Ovary (tissue), 9 donors: Measurements from ENCODE around the gene METTL22. TPM values are rescaled to one million over a fixed set of nuclear protein-coding genes. Genes with fewer than 3 reads are reported as not detected.

Experiments
- DNase-seq, 5 donors: peaks; one replicate each; pipeline ENCODE4 v3.0.0-alpha.2; 2019 to 2020
- H3K27ac ChIP-seq, 2 donors: fragments of 200-600 bp; one replicate each; pipeline versions ENCODE4 v1.5.1 to v1.8.0; 2019 to 2022
- H3K27me3 ChIP-seq: fragments of 200-600 bp; one replicate; pipeline ENCODE4 v1.8.0; 2022
- H3K36me3 ChIP-seq: fragments of 200-600 bp; sonication (generic); one replicate; pipeline ENCODE4 v1.5.1; 2019
- H3K4me1 ChIP-seq: one replicate; pipeline ENCODE4 v1.8.1; 2013; ENCODE audit warnings: mild to moderate bottlenecking, moderate library complexity; ENCODE audit not compliant: insufficient read depth
- H3K4me3 ChIP-seq: fragments of 200-600 bp; sonication (generic); one replicate; pipeline ENCODE4 v1.5.1; 2017
- H3K9me3 ChIP-seq, 2 donors: fragments of 200-600 bp in 1 of 2; sonication (generic) in 1 of 2; one replicate each; pipeline versions ENCODE4 v1.5.1 to v1.8.1; 2013 to 2019; ENCODE audit warnings: mild to moderate bottlenecking in 1 of 2, moderate library complexity in 1 of 2
- EP300 ChIP-seq: sonication (generic); formaldehyde crosslinking; IDR thresholded peaks from one replicate; pipeline ENCODE4 v1.6.1; 2017; ENCODE audit warnings: antibody characterized with exemption
- POLR2A ChIP-seq: fragments of 450-650 bp; IDR thresholded peaks from one replicate; pipeline ENCODE4 v1.6.1; 2017; ENCODE audit warnings: antibody characterized with exemption, mild to moderate bottlenecking, moderate library complexity
- WGBS, 3 donors: extraction: QIAGEN DNeasy Blood & Tissue Kit in 1 of 3; methylation state at CpG; one replicate each; pipeline versions ENCODE4 v1.1.5 to v1.1.7; 2013 to 2017; 5-methylcytosine and 5-hydroxymethylcytosine counted together
- intact Hi-C, 4 donors: fragments of 100-400 bp; cut with DNase I; formaldehyde crosslinking; loops; one replicate each; pipeline versions ENCODE4 v1.11.0 to v1.15.1; 2022 to 2023
- polyA plus RNA-seq, 2 donors: library from polyadenylated mRNA; stranded (reverse); fragments of 200-250 nt in 1 of 2; fragments of 350-450 nt in 1 of 2; fragmentation: Illumina TruSeq in 1 of 2; extraction: RNeasy Lipid Tissue Mini Kit (QIAGEN cat#74804) in 1 of 2; gene quantifications; one replicate each; pipeline ENCODE4 v1.2.3, GENCODE V29; 2013 to 2014
- total RNA-seq, 7 donors: library from RNA; depleted of rRNA in 2 of 7; stranded (reverse); fragments of >200 nt in 2 of 7; fragmentation: NEBNext Ultra II Directional in 3 of 7; extraction: Animal tissue kit (Norgen Biotek cat#: 25700) in 3 of 7; gene quantifications; one replicate each; pipeline versions ENCODE4 v1.1.0 to v1.2.4, GENCODE V29; 2016 to 2023
- TF ChIP-seq, protein P1 (sequence below), 3 donors: fragments of 450-650 bp in 2 of 3; fragments of 200-600 bp in 1 of 3; IDR thresholded peaks; one replicate each; pipeline versions ENCODE4 v1.5.1 to v1.8.0; 2016 to 2022; ENCODE audit warnings: antibody characterized with exemption in 3 of 3, mild to moderate bottlenecking in 1 of 3
- donor health status: DM: no; HTN: no; CAD: no; lungs with moderate emphysema.
- donor health status: DM: no; HTN: no; CAD: no.
- donor health status: Bipolar disorder and iron deficiency.
- donor health status: DM: yes; HTN: yes; CAD: no.
- donor health status: DM: no; HTN: no; CAD: no.
- donor health status: DM: yes; HTN: yes; CAD: no.

Gene METTL22
- total and polyA plus RNA-seq, 9 donors, result 14.2 to 45.8 (median 29.1) TPM

DNA sequence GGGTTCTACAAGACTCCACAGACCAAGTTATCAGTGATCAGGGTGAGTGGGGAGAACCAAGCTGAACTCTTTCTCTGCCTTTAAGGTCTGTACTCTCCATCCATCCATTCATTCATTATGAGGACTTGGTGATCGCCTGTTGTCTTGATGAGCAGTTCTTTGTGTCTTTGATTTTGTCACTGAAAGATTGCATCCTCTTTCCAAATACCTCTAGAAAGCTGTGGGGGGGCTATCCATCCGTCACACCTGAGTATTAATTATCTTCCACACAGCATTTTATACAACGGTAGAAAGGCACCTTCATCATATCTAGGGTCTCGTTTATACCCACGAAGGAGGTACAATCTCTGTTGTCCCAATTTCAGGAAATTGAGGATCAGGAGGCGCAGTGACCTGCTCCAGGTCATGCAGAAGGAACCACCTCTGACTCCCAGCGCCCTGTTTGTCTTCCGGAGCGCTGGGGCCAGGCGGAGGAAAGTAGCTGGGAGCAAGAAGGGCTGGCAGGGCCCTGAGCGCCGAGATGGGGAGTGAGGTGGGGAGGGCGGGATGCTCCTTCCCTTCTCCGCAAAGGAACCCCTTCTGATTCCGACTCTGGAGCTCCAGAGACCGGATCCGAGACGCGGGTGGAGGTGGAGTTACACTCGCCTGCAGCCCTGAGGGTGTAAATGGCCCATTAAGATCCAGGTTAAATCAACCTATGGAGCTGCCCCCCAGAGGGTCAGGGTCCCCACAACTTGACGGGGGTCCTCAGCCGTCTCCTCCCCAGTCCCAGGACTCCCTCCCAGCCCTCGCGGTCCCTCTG, 52.3 kb downstream of the METTL22 start:
- WGBS, 3 donors, result 14 to 21% (median 16%) methylated on average over 22 to 24 of the region's 24 CpGs
- H3K4me3 ChIP-seq, result peak overlapping the region; percentile 63
- no peaks in the 10 kb centered on the region for H3K9me3 ChIP-seq
- peaks cover 5% of the 10 kb centered on the region for H3K4me1 ChIP-seq
- TF ChIP-seq, protein P1, sequence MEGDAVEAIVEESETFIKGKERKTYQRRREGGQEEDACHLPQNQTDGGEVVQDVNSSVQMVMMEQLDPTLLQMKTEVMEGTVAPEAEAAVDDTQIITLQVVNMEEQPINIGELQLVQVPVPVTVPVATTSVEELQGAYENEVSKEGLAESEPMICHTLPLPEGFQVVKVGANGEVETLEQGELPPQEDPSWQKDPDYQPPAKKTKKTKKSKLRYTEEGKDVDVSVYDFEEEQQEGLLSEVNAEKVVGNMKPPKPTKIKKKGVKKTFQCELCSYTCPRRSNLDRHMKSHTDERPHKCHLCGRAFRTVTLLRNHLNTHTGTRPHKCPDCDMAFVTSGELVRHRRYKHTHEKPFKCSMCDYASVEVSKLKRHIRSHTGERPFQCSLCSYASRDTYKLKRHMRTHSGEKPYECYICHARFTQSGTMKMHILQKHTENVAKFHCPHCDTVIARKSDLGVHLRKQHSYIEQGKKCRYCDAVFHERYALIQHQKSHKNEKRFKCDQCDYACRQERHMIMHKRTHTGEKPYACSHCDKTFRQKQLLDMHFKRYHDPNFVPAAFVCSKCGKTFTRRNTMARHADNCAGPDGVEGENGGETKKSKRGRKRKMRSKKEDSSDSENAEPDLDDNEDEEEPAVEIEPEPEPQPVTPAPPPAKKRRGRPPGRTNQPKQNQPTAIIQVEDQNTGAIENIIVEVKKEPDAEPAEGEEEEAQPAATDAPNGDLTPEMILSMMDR (IDR thresholded peaks at IDR 0.05), result no peak
- no peaks in the 10 kb centered on the region for H3K36me3 ChIP-seq
- H3K27ac ChIP-seq, result peak overlapping the region in 1 of 2 donors; percentile 46
- intact Hi-C loops, result loop anchor here in 1 of 4 donors (10.0 kb wide), 1 partner anchor 121 kb away; the partner anchor contains the start of genes PMM2 and TMEM186
- no peaks in the 10 kb centered on the region for H3K27me3 ChIP-seq
- DNase-seq, result no peak

DNA sequence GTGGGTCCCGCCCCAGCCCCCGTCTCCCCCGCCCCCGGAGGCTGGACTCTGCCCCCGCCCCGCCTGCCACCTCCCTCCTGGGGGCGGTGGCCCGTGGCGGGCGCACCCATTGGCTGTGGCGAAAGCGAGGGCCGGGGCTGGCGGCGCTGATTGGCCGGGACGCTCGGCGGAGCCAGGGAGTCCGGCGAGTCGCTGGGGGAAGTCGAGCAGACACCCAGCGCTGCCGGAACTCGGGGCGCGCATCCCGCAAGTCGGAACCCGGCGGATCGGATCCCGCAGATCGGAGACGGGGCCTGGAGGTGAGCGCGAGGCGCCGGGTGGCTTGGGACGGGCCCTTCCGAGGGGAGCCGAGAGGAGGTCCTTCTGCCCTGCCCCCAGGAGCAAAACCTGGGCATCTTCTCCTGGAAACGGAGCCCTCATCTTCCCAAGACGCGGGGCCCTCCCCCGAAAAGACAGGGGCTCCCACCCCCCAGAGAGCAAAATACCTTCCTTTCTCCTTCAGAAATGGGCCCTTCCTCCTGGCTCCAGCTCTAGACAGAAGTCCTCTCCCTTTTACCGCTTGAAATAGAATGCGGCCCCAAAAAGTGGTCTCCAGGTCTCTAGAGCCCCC, 53.0 kb downstream of the METTL22 start, which contains the start of gene ABAT:
ABAT (plus strand) TSS at position 205 of the 610 bp plus-strand sequence. CDS start 61,123 bp downstream, outside the sequence.
- intact Hi-C loops, result loop anchor here in 1 of 4 donors (10.0 kb wide), 1 partner anchor 120 kb away; the partner anchor contains the start of genes PMM2 and TMEM186
- Histone ChIP-seq H3K36me3 (no peaks in the 10 kb centered on the region), H3K4me1 (peaks cover 5% of the 10 kb centered on the region), H3K27me3 (no peaks in the 10 kb centered on the region), H3K27ac (peak within 1 kb of the TSS in 1 of 2 donors; percentile 46), H3K9me3 (no peaks in the 10 kb centered on the region), H3K4me3 (peak within 1 kb of the TSS; percentile 63)
- WGBS, 3 donors, result 2 to 12% (median 2%) methylated on average over 9 to 49 of the region's 49 CpGs
- TF ChIP-seq EP300 (no peak), POLR2A (peak; percentile 28)
- TF ChIP-seq, protein P1 (IDR thresholded peaks at IDR 0.05), result no peak
- DNase-seq, result peak; percentile 84 to 92 (median 89)

DNA sequence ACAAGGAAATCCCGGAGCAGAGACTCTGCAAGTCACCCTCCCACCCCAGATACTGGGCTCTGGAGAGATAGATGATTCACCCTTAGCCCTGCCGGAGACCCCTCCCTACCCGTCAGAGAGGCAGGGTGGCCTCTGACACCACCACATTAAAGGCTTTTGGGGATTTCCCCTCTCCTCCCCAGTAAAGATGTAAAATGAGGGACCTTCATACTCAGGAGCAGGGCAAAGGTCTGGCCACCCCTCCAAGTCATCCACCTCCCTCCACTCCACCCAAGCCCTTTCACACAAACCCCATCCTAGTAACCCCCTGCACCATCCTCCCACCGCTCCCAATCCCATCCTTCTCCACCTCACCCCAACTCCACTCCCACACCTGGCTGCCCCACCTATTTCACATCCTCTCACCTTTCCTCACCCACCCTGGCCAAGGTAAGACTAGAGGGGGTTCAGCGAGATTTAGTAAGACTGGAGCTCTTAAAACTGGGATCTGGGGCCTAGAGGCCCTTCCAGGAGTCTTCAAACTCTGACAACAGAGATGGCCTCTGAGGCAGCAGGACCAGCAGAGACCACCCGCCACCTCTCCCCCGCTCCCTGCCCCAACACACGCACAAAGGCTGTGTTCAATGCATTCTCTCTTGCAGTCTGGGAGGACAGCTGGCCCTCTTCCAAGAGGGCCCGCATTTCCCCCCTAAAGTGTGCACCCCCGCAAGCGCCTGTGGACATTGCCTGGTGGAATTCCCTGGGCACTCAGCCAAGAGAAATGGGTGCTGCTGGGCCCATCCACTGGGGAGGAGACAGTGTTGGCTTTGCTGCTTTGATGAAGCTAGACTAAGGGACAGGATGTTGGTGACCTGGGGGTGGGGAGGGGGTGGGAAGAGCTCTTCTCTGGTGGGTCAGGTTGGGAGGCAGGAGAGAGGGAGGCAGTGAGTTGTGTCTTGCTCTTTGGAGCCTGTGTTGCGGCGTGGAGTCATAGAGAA, 54.0 kb downstream of the METTL22 start:
- Histone ChIP-seq H3K36me3 (no peaks in the 10 kb centered on the region), H3K27ac (no peak overlapping the region), H3K9me3 (no peaks in the 10 kb centered on the region), H3K4me1 (peaks cover 5% of the 10 kb centered on the region), H3K27me3 (no peaks in the 10 kb centered on the region), H3K4me3 (no peak overlapping the region)
- peak in 4 of 5 donors; percentile 15 to 43 (median 28) for DNase-seq
- no peak for TF ChIP-seq EP300
- no peak for TF ChIP-seq POLR2A
- TF ChIP-seq, protein P1 (IDR thresholded peaks at IDR 0.05), result no peak
- intact Hi-C loops, result loop anchor here in 1 of 4 donors (10.0 kb wide), 1 partner anchor 119 kb away; the partner anchor contains the start of genes PMM2 and TMEM186
- WGBS, 3 donors, result 53 to 62% (median 62%) methylated on average over 13 of the region's 13 CpGs

DNA sequence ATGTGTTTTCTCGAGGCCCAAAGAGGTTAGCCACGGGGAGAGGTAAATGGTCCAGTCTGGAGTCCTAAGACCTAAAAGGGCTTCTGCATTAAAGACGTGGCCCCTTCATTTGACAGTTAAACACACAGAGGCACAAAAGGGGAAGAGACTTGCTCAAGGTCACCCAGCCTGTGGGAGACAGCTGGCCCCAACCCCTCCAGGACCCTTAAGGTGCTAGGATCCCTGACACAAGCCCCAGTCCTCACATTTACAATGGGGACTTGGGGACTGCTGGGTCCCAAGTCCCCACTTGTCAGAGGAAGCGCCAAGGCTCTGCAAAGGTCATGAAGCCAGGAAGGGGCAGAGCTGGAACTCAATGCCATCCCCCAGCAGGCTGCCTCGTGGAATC, 54.7 kb downstream of the METTL22 start:
- no peak overlapping the region for H3K27ac ChIP-seq
- H3K9me3 ChIP-seq, result no peaks in the 10 kb centered on the region
- TF ChIP-seq POLR2A (no peak), EP300 (no peak)
- TF ChIP-seq, protein P1 (IDR thresholded peaks at IDR 0.05), result no peak
- WGBS, 3 donors, result 63 to 72% (median 72%) methylated on average over 5 of the region's 5 CpGs
- no peak overlapping the region for H3K4me3 ChIP-seq
- H3K27me3 ChIP-seq, result no peaks in the 10 kb centered on the region
- peaks cover 5% of the 10 kb centered on the region for H3K4me1 ChIP-seq
- intact Hi-C loops, result loop anchor here in 1 of 4 donors (10.0 kb wide), 1 partner anchor 119 kb away; the partner anchor contains the start of genes PMM2 and TMEM186
- no peaks in the 10 kb centered on the region for H3K36me3 ChIP-seq
- no peak for DNase-seq
